Measurements from ENCODE around the gene SORBS2. TPM values are rescaled to one million over a fixed set of nuclear protein-coding genes. Genes with fewer than 3 reads are reported as not detected.

The SORBS2 gene
- polyA plus RNA-seq, 2 donors, result 22.7 to 33.4 TPM

DNA sequence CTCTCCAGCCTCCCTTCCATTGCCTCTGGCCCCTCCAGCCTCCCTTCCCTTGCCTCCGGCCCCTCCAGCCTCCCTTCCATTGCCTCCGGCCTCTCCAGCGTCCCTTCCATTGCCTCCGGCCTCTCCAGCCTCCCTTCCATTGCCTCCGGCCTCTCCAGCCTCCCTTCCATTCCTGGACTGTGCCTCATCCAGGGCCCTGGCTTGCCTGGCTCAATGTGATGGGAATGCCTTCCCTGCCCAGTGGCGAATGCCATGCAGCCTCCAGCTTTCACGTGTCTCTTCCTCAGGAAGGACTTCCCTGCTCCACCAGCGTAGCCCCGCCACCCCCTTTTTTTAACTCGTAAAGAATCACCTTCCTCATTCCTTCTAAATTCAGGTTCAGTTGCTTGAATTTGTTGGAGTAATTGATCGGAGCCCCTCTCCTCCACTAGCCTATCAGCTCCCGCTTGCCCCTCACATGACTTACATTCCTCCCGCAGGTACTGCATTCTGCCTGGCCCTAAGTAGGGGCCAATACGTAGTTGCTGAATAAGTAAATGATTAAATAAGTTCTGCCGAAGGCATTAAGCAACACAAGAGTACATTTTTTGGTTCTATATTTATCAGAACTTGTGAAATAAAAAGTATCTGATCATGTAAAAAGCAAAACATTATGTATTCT, 30.3 kb downstream of the SORBS2 start:
- Histone ChIP-seq H3K4me3 (ENCODE audit: low read depth in 1 of 2, low read length in 2 of 2) (no peak overlapping the region), H3K27me3 (ENCODE audit: control insufficient read depth in 1 of 2, insufficient read depth in 2 of 2, low read length in 2 of 2) (no peaks in the 10 kb centered on the region), H3K4me1 (ENCODE audit: control insufficient read depth in 2 of 2, insufficient read depth in 2 of 2, low read length in 1 of 2) (no peaks in the 10 kb centered on the region), H3K9me3 (ENCODE audit: control insufficient read depth in 2 of 2, insufficient read depth in 1 of 2, low read depth in 1 of 2, low read length in 1 of 2) (no peaks in the 10 kb centered on the region), H3K36me3 (ENCODE audit: control insufficient read depth in 2 of 2, insufficient read depth in 2 of 2, low read length in 1 of 2) (no peaks in the 10 kb centered on the region), H3K27ac (ENCODE audit: low read depth in 2 of 2, low read length in 1 of 2) (no peak overlapping the region)
- 82 to 87% methylated on average over 14 of the region's 15 CpGs for WGBS, 2 donors

GRCh38 chr4:185780472-185780871, 31.5 kb downstream of the SORBS2 start:
- Histone ChIP-seq H3K4me1 (ENCODE audit: control insufficient read depth in 2 of 2, insufficient read depth in 2 of 2, low read length in 1 of 2) (no peaks in the 10 kb centered on the region), H3K36me3 (ENCODE audit: control insufficient read depth in 2 of 2, insufficient read depth in 2 of 2, low read length in 1 of 2) (no peaks in the 10 kb centered on the region), H3K27me3 (ENCODE audit: control insufficient read depth in 1 of 2, insufficient read depth in 2 of 2, low read length in 2 of 2) (no peaks in the 10 kb centered on the region), H3K27ac (ENCODE audit: low read depth in 2 of 2, low read length in 1 of 2) (no peak overlapping the region), H3K9me3 (ENCODE audit: control insufficient read depth in 2 of 2, insufficient read depth in 1 of 2, low read depth in 1 of 2, low read length in 1 of 2) (no peaks in the 10 kb centered on the region), H3K4me3 (ENCODE audit: low read depth in 1 of 2, low read length in 2 of 2) (no peak overlapping the region)
- 77 to 86% methylated on average over 5 of the region's 5 CpGs for WGBS, 2 donors

- Histone ChIP-seq H3K27ac (ENCODE audit: low read depth in 2 of 2, low read length in 1 of 2) (no peak overlapping the region), H3K36me3 (ENCODE audit: control insufficient read depth in 2 of 2, insufficient read depth in 2 of 2, low read length in 1 of 2) (no peaks in the 10 kb centered on the region), H3K27me3 (ENCODE audit: control insufficient read depth in 1 of 2, insufficient read depth in 2 of 2, low read length in 2 of 2) (no peaks in the 10 kb centered on the region), H3K4me3 (ENCODE audit: low read depth in 1 of 2, low read length in 2 of 2) (no peak overlapping the region), H3K4me1 (ENCODE audit: control insufficient read depth in 2 of 2, insufficient read depth in 2 of 2, low read length in 1 of 2) (peaks cover 0 to 2% of the 10 kb centered on the region in 2 donors), H3K9me3 (ENCODE audit: control insufficient read depth in 2 of 2, insufficient read depth in 1 of 2, low read depth in 1 of 2, low read length in 1 of 2) (no peaks in the 10 kb centered on the region)
- 88 to 96% methylated on average over 3 of the region's 3 CpGs for WGBS, 2 donors
Observed at GRCh38 chr4:185779517-185779916, 32.5 kb downstream of the SORBS2 start.

DNA sequence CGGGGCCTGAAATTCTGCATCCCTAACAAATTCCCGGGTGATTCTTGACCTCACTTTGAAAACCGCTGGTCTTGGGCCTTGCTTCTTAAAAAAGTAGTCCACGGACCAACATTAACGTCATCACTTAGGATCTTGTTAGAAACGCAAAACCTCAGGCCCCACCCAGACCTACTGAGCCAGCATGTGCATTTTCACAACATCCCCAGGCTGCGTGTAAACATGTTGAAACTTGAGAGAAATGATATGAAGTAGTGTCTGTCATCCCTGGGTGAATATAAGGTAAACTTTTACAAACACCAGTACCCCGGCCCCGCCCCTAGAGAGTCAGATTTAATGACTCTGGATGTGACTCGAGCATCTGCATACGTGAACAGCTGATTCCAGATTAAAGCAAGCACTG, 33.7 kb downstream of the SORBS2 start:
- 61 to 76% methylated on average over 11 of the region's 11 CpGs for WGBS, 2 donors
- H3K4me3 ChIP-seq (ENCODE audit: low read depth in 1 of 2, low read length in 2 of 2), result no peak overlapping the region
- no peaks in the 10 kb centered on the region for H3K36me3 ChIP-seq (ENCODE audit: control insufficient read depth in 2 of 2, insufficient read depth in 2 of 2, low read length in 1 of 2)
- H3K9me3 ChIP-seq (ENCODE audit: control insufficient read depth in 2 of 2, insufficient read depth in 1 of 2, low read depth in 1 of 2, low read length in 1 of 2), result no peaks in the 10 kb centered on the region
- H3K4me1 ChIP-seq (ENCODE audit: control insufficient read depth in 2 of 2, insufficient read depth in 2 of 2, low read length in 1 of 2), result peaks cover 0 to 2% of the 10 kb centered on the region in 2 donors
- no peak overlapping the region for H3K27ac ChIP-seq (ENCODE audit: low read depth in 2 of 2, low read length in 1 of 2)
- H3K27me3 ChIP-seq (ENCODE audit: control insufficient read depth in 1 of 2, insufficient read depth in 2 of 2, low read length in 2 of 2), result no peaks in the 10 kb centered on the region

DNA sequence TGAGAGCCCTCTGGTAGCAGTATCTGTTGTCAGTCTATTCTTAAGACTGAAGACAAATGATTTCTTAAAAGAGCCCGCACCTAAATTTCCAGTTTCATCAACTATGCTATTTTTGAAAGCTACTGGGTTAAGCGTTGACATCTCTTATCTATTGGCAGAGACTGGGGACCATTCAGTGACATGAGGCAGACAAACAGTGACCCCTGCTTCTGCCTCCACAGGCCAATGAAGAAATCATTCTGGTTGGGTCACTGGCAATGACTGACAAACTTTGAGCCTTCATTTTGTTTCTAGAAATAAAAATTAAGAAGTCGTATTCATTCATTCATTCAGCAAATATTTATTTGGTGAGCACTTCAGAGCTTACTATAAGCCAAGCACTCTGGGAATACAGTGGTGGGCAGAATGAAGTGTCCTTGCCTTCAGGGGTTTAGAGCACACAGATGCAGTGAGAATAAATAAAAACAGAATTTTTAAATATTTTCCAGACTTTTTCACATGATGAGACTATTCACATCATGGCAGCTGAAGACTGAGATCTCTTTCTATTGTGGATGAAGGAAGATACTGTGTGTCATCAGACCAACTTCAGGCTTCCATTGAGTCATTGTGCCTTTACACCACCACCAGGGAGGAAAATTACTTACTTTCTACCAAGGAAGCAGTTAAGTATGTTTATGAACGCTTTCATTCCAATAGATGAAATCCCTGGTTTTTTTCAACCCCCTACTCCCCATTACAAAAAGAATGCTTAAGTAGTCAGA, 36.0 kb downstream of the SORBS2 start:
- no peak overlapping the region for H3K27ac ChIP-seq (ENCODE audit: low read depth in 2 of 2, low read length in 1 of 2)
- no peaks in the 10 kb centered on the region for H3K9me3 ChIP-seq (ENCODE audit: control insufficient read depth in 2 of 2, insufficient read depth in 1 of 2, low read depth in 1 of 2, low read length in 1 of 2)
- no peaks in the 10 kb centered on the region for H3K36me3 ChIP-seq (ENCODE audit: control insufficient read depth in 2 of 2, insufficient read depth in 2 of 2, low read length in 1 of 2)
- 75 to 77% methylated on average over 4 of the region's 4 CpGs for WGBS, 2 donors
- H3K4me3 ChIP-seq (ENCODE audit: low read depth in 1 of 2, low read length in 2 of 2), result no peak overlapping the region
- H3K4me1 ChIP-seq (ENCODE audit: control insufficient read depth in 2 of 2, insufficient read depth in 2 of 2, low read length in 1 of 2), result peaks cover 0 to 2% of the 10 kb centered on the region in 2 donors
- no peaks in the 10 kb centered on the region for H3K27me3 ChIP-seq (ENCODE audit: control insufficient read depth in 1 of 2, insufficient read depth in 2 of 2, low read length in 2 of 2)

- no peak overlapping the region for H3K4me3 ChIP-seq (ENCODE audit: low read depth in 1 of 2, low read length in 2 of 2)
- no peaks in the 10 kb centered on the region for H3K9me3 ChIP-seq (ENCODE audit: control insufficient read depth in 2 of 2, insufficient read depth in 1 of 2, low read depth in 1 of 2, low read length in 1 of 2)
- H3K36me3 ChIP-seq (ENCODE audit: control insufficient read depth in 2 of 2, insufficient read depth in 2 of 2, low read length in 1 of 2), result no peaks in the 10 kb centered on the region
- 18% methylated on average over 5 of the region's 5 CpGs for WGBS, 2 donors
- no peaks in the 10 kb centered on the region for H3K27me3 ChIP-seq (ENCODE audit: control insufficient read depth in 1 of 2, insufficient read depth in 2 of 2, low read length in 2 of 2)
- H3K4me1 ChIP-seq (ENCODE audit: control insufficient read depth in 2 of 2, insufficient read depth in 2 of 2, low read length in 1 of 2), result peaks cover 0 to 2% of the 10 kb centered on the region in 2 donors
- H3K27ac ChIP-seq (ENCODE audit: low read depth in 2 of 2, low read length in 1 of 2), result peak overlapping the region; percentile 53 to 64
Observed at GRCh38 chr4:185774845-185775680, 36.9 kb downstream of the SORBS2 start.

DNA sequence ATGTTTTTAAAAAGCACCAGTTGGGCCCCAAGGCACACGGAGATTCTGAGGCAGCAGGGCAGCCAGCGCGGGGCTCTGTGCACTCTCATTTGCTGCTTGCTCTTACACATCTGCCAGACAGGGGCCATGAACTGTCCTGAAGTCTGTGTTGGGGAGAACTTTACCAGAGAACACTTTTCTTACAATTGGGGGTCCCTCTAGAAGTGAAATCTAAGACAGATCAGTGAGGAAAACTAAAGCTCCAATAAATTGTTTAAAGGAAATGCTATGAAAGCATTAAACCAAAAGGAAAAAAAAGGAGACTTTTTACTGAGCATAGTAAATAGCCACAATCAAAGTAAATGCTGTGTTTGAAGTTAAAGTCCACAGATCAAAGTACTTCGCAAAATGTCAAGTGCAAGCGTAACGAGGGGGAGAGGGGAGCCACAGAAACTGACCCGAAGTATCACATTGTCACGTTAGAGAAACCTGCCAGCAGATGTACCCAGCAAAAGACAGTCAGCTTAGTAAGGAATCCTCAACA, 37.8 kb downstream of the SORBS2 start:
- no peaks in the 10 kb centered on the region for H3K36me3 ChIP-seq (ENCODE audit: control insufficient read depth in 2 of 2, insufficient read depth in 2 of 2, low read length in 1 of 2)
- peaks cover 0 to 2% of the 10 kb centered on the region in 2 donors for H3K4me1 ChIP-seq (ENCODE audit: control insufficient read depth in 2 of 2, insufficient read depth in 2 of 2, low read length in 1 of 2)
- no peaks in the 10 kb centered on the region for H3K27me3 ChIP-seq (ENCODE audit: control insufficient read depth in 1 of 2, insufficient read depth in 2 of 2, low read length in 2 of 2)
- H3K4me3 ChIP-seq (ENCODE audit: low read depth in 1 of 2, low read length in 2 of 2), result no peak overlapping the region
- 56 to 64% methylated on average over 8 of the region's 8 CpGs for WGBS, 2 donors
- peak overlapping the region in 1 of 2 donors; percentile 24 for H3K27ac ChIP-seq (ENCODE audit: low read depth in 2 of 2, low read length in 1 of 2)
- no peaks in the 10 kb centered on the region for H3K9me3 ChIP-seq (ENCODE audit: control insufficient read depth in 2 of 2, insufficient read depth in 1 of 2, low read depth in 1 of 2, low read length in 1 of 2)

DNA sequence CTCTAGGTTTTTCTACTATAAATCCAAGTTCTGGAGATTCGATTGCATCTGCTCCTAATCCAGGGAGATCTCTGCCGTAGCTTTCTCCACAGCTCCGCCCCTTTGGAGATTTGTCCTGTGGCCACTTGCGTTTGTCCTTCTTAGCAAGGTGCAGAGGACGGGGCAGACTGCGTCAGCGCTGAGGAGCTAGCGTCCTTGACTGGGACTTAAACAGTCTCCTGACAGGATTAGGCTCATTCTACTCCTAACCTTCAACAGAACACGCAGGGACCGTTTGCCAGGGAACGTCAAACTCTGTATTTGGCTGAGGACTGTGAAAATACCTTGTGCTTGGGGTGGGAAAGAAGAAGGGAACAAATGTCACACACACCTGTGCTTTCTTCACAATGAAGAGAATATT, 38.6 kb downstream of the SORBS2 start:
- H3K27ac ChIP-seq (ENCODE audit: low read depth in 2 of 2, low read length in 1 of 2), result peak overlapping the region in 1 of 2 donors; percentile 15
- H3K9me3 ChIP-seq (ENCODE audit: control insufficient read depth in 2 of 2, insufficient read depth in 1 of 2, low read depth in 1 of 2, low read length in 1 of 2), result no peaks in the 10 kb centered on the region
- H3K4me1 ChIP-seq (ENCODE audit: control insufficient read depth in 2 of 2, insufficient read depth in 2 of 2, low read length in 1 of 2), result peaks cover 0 to 2% of the 10 kb centered on the region in 2 donors
- no peak overlapping the region for H3K4me3 ChIP-seq (ENCODE audit: low read depth in 1 of 2, low read length in 2 of 2)
- WGBS, 2 donors, result 37 to 70% methylated on average over 11 of the region's 11 CpGs
- no peaks in the 10 kb centered on the region for H3K36me3 ChIP-seq (ENCODE audit: control insufficient read depth in 2 of 2, insufficient read depth in 2 of 2, low read length in 1 of 2)
- H3K27me3 ChIP-seq (ENCODE audit: control insufficient read depth in 1 of 2, insufficient read depth in 2 of 2, low read length in 2 of 2), result no peaks in the 10 kb centered on the region

- no peak overlapping the region for H3K27ac ChIP-seq (ENCODE audit: low read depth in 2 of 2, low read length in 1 of 2)
- no peak overlapping the region for H3K4me3 ChIP-seq (ENCODE audit: low read depth in 1 of 2, low read length in 2 of 2)
- no peaks in the 10 kb centered on the region for H3K36me3 ChIP-seq (ENCODE audit: control insufficient read depth in 2 of 2, insufficient read depth in 2 of 2, low read length in 1 of 2)
- H3K27me3 ChIP-seq (ENCODE audit: control insufficient read depth in 1 of 2, insufficient read depth in 2 of 2, low read length in 2 of 2), result no peaks in the 10 kb centered on the region
- no peaks in the 10 kb centered on the region for H3K9me3 ChIP-seq (ENCODE audit: control insufficient read depth in 2 of 2, insufficient read depth in 1 of 2, low read depth in 1 of 2, low read length in 1 of 2)
- peaks cover 0 to 2% of the 10 kb centered on the region in 2 donors for H3K4me1 ChIP-seq (ENCODE audit: control insufficient read depth in 2 of 2, insufficient read depth in 2 of 2, low read length in 1 of 2)
- 67 to 76% methylated on average over 12 of the region's 12 CpGs for WGBS, 2 donors
Observed at GRCh38 chr4:185772391-185773093, 39.5 kb downstream of the SORBS2 start.
